Gastroesophageal sphincter (tissue), 3 donors: ENCODE results near the gene DNAH9.

Experiments
- CTCF ChIP-seq, 4 experiments: fragments of 200-600 bp in 2 of 4; fragments of 450-650 bp in 2 of 4; sonication (generic) in 1 of 4; IDR thresholded peaks; one replicate each; pipeline ENCODE4 v1.5.1; 2017 to 2019; ENCODE audit warnings: antibody characterized with exemption in 4 of 4, mild to moderate bottlenecking in 2 of 4, moderate library complexity in 2 of 4
- POLR2A ChIP-seq, 2 donors: fragments of 450-650 bp; IDR thresholded peaks; one replicate each; pipeline ENCODE4 v1.6.1; 2017; ENCODE audit warnings: antibody characterized with exemption in 2 of 2, mild to moderate bottlenecking in 2 of 2, moderate library complexity in 1 of 2
- POLR2AphosphoS5 ChIP-seq: sonication (generic); formaldehyde crosslinking; IDR thresholded peaks from one replicate; pipeline ENCODE4 v1.6.1; 2017; ENCODE audit warnings: antibody characterized with exemption

GRCh38 chr17:11739351-11739750 lies 141.1 kb downstream of the DNAH9 start:
- TF ChIP-seq POLR2A (IDR thresholded peaks at IDR 0.05): no peak
- TF ChIP-seq CTCF (IDR thresholded peaks at IDR 0.05): no peak
- no peak for TF ChIP-seq POLR2AphosphoS5
